HK-2 (cell line): ENCODE measurements around the gene MT2A.
A peak's percentile ranks its signal among the peaks of the same experiment; 100 is the strongest.

Source experiments
- DNase-seq: peaks from one replicate; pipeline ENCODE4 v3.0.0-alpha.2; 2018; ENCODE audit not compliant: unreplicated experiment

The MT2A gene

GRCh38 chr16:56637814-56638750 is 29.7 kb downstream of the MT2A start, which contains the start of gene MT1A:
Gene MT1A, plus strand, starts transcription at chr16:56638666. Its CDS starts 73 bp downstream, at chr16:56638739.
- DNase-seq: peak; percentile 57

GRCh38 chr16:56639045-56639444 is 30.7 kb downstream of the MT2A start:
- DNase-seq: no peak

GRCh38 chr16:56640076-56640475 is 31.7 kb downstream of the MT2A start:
- DNase-seq: no peak

DNA sequence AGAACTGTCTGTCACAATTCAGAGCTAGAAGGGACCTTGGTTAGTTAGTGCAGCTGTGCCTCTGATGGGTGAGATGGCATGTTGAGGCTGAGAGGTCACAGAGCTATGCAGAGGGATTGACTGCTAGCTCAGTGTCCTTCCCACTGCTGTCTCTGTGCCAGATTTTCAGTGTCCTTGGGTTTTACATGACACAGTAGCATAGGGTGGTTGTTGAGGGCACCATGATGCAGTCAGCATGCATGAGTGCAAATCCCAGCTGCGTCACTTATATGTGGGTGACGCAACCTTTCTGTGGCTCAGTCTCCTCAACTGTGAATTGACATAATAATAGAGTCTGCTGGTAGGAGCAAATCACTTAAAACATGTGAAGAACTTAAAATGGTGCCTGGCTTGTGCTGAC is 32.8 kb downstream of the MT2A start:
- DNase-seq: no peak

GRCh38 chr16:56643080-56643778 is 34.8 kb downstream of the MT2A start:
- no peak for DNase-seq

DNA sequence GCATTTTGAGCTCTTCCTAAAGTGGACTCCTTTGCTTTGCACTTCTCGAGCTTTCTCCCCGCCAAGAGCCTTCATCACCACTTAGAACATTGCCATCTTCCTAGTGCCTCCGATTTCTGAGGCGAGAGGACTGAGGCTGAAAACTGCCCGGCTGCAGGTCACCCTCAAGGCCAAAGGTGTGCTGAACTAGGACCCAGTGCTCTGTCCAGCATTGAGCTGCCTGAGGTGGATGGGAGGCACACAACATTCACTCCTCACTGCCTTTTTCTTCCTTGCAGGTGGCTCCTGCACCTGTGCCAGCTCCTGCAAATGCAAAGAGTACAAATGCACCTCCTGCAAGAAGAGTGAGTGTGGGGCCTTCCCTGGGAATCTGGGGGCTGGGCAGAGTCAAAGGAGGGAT is 35.4 kb downstream of the MT2A start:
- DNase-seq: no peak

DNA sequence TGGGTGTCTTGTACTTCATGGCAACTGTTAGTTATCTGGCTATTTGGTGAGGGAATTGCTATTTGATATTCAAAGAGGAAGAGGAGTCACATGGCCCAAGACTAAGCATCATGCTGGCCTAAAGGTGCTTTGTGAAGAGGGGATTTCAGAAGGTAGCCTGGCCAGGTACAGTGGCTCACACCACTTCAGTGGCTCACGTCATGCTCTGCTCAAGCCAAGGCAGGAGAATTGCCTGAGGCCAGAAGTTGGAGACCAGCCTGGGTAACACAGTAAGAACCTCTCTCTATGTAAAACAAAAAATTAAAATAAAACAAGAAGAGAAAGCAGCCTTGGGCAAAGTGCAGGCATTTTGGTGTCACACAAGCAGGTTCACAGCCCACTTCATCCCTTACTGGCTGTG is 36.9 kb downstream of the MT2A start:
- no peak for DNase-seq

DNA sequence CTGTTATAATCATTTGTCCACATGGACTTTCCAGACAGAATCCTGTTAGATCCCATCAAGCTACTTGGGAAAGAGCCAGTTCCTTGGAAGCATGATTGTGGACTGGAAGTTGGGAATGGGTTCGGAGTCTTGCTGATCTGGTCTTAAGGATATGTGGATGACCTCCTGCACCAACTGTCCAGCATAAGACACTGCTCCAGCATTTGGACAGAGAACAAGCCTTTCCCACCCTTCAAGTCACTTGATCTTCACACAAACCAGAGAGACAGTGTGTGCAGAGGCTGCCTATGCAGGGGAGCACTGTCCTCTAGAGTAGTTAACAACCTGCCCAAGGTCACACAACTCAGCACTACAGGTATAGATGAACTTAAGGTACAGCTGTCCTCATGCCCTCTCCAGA is 37.5 kb downstream of the MT2A start:
- no peak for DNase-seq

DNA sequence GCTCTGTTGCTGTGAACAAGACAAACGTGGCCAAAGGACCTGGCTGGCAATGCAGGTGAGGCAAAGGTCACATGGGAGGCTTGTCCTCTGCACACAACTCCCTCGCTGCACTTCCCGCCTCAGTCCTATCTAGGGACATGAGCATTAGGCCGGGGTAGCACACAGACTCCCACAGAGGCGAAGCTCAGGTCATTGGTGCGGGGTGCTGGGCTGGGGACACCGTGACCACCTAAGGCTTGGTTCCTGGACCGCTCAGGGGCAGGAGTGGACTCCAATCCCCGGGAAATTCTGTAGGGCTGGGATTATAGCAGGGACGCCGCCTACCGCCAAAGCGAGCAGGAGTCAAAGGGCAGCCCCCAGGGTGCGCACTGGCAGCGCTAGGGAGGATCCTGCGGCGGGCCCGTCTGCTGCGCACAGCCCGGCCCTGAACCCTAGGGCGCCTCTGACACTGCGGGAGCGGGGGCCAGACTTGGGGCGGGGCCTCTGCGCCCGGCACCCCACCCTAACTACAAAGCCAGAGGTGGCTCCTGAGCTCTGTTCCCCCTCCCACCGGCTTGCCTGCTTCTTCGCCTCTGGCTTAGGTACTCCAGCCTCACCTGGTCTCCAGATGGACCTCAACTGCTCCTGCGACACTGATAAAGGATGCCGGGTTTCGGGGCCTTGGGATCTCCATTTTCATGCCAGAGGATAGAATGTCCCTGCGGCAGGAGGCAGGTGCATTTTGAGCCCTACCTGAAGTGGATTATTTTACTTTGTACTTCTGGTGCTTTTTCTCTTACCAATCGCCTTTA is 39.5 kb downstream of the MT2A start:
- no peak for DNase-seq

GRCh38 chr16:56649271-56649670 is 40.9 kb downstream of the MT2A start:
- no peak for DNase-seq

DNA sequence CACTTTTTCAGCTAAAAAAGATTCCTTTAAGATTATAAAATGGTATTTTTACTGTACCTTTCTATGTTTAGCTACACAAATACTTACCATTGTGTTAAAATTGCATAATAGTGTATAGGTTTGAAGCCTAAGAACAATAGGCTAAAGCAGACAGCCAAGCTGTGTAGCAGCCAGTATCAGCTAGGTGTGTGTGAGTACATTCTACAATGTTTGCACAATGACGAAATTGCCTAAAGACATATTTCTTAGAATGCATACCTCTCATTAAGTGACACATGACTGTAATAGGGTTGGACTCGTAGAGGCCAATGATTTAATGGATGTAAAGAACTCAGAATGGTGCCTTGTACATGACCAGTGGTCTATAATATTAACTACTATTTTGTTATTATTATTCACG is 41.4 kb downstream of the MT2A start:
- DNase-seq: no peak

DNA sequence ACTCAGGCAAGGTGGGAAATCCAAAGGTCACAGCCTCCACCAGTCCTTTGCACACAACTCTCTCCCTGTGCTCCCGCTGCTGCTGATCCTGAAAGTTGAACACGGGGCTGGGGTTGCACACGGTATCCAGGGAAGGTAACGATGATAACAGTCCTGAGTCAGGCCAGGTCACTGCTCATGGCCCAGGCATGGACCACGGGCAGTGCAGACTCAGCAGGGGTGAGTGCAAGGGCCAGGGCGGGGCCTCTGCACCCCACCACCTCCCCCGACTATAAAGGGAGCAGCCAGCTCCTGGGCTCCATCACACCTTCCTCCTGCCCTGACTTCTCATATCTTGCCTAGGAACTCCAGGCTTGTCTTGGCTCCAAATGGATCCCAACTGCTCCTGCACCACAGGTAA is 43.2 kb downstream of the MT2A start, which contains the start of gene MT1B:
TSS of gene MT1B (plus strand) at position 301 of the 400 bp plus-strand sequence. CDS start at position 369, 68 bp downstream.
- DNase-seq: no peak

DNA sequence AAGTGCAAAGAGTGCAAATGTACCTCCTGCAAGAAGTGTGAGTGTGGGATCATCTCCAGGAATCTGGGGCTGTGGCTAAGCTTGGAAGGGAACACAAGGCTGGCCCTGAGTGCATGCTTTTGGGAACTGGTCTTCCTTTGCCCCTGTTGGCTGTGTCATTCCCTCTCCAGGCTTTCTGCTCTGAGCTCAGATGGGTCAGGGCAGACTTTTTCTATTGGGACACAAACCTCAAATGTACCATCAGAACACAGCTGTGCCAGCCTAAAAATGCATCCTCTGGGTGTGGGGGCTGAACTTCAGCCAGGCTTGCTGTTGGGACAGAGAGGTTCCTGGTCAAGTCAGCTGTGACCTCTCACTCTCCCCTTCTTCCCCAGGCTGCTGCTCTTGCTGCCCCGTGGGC is 44.2 kb downstream of the MT2A start:
- no peak for DNase-seq

DNA sequence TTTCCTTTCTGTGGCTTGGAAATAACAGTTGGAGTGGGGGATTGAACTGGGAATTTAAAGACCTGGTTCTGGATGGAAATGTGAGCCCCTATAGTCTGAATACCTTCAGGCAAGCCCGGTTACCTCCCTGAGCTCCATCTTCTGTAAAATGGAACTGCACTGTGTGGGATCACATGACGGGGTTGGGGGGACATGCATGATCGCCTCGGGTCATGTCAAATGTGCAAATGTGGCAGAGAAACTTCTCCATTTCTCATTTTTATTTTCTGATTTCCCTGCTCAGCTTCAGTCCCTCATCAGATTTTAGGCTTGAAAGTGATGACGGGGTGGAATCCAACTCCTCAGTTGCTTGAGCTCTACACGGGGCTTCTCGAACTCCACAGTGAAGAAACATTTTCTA is 44.8 kb downstream of the MT2A start:
- no peak for DNase-seq

GRCh38 chr16:56657555-56658326 is 49.4 kb downstream of the MT2A start, which contains the start of gene MT1F:
Gene MT1F, plus strand, starts transcription at chr16:56657959. Its CDS starts 100 bp downstream, at chr16:56658059.
- DNase-seq: peak; percentile 93

- no peak for DNase-seq
Observed at GRCh38 chr16:56658327-56658875, 50.0 kb downstream of the MT2A start.
